Prostate gland (tissue), 2 donors: ENCODE data around the gene PFAS. TPM values are rescaled to one million over a fixed set of nuclear protein-coding genes. Genes with fewer than 3 reads are reported as not detected.

Experiments used
- DNase-seq: peaks from one replicate; pipeline ENCODE4 v3.0.0-alpha.2; 2019; ENCODE audit warnings: low spot score
- H3K27ac ChIP-seq, 2 donors: fragments of 200-600 bp; sonication (generic); 2 replicates each; pipeline ENCODE4 v1.5.1; 2017 to 2019
- H3K27me3 ChIP-seq: fragments of 200-600 bp; sonication (generic); replicated peaks from 2 replicates; pipeline ENCODE4 v1.5.1; 2019; ENCODE audit not compliant: insufficient read depth
- H3K36me3 ChIP-seq, 2 donors: fragments of 200-600 bp; sonication (generic); 1 replicate in 1 of 2; 2 replicates in 1 of 2; pipeline versions ENCODE4 v1.5.1 to v1.8.1; 2017 to 2019
- H3K4me1 ChIP-seq: fragments of 200-600 bp; sonication (generic); replicated peaks from 2 replicates; pipeline ENCODE4 v1.5.1; 2019
- H3K4me3 ChIP-seq, 2 donors: fragments of 200-600 bp; sonication (generic); 2 replicates each; pipeline ENCODE4 v1.5.1; 2017 to 2019
- H3K9me3 ChIP-seq: fragments of 200-600 bp; sonication (generic); 2 replicates; pipeline ENCODE4 v1.5.1; 2017
- POLR2A ChIP-seq: fragments of 450-650 bp; IDR thresholded peaks from one replicate; pipeline ENCODE4 v1.6.1; 2016; ENCODE audit warnings: antibody characterized with exemption, mild to moderate bottlenecking
- POLR2AphosphoS5 ChIP-seq: sonication (generic); formaldehyde crosslinking; IDR thresholded peaks from one replicate; pipeline ENCODE4 v1.6.1; 2017; ENCODE audit warnings: antibody characterized with exemption
- WGBS: methylation state at CpG from one replicate; pipeline ENCODE4 v1.1.5; 2018; 5-methylcytosine and 5-hydroxymethylcytosine counted together
- intact Hi-C: fragments of 100-400 bp; cut with DNase I; formaldehyde crosslinking; loops from one replicate; pipeline ENCODE4 v1.14.2; 2022
- total RNA-seq, 2 donors: library from RNA; depleted of rRNA; stranded (reverse); fragments of >200 nt; gene quantifications; one replicate each; pipeline ENCODE4 v1.1.0, GENCODE V29; 2016
- TF ChIP-seq, protein P1 (sequence below), 4 experiments: fragments of 200-600 bp in 2 of 4; fragments of 450-650 bp in 2 of 4; sonication (generic) in 2 of 4; IDR thresholded peaks; 1 replicate in 3 of 4; 2 replicates in 1 of 4; pipeline ENCODE4 v1.5.1; 2016 to 2019; ENCODE audit warnings: antibody characterized with exemption in 4 of 4, mild to moderate bottlenecking in 2 of 4, moderate library complexity in 2 of 4

Gene PFAS
- total RNA-seq, 2 donors from 2014 or later = 17.0 to 29.0 TPM

DNA sequence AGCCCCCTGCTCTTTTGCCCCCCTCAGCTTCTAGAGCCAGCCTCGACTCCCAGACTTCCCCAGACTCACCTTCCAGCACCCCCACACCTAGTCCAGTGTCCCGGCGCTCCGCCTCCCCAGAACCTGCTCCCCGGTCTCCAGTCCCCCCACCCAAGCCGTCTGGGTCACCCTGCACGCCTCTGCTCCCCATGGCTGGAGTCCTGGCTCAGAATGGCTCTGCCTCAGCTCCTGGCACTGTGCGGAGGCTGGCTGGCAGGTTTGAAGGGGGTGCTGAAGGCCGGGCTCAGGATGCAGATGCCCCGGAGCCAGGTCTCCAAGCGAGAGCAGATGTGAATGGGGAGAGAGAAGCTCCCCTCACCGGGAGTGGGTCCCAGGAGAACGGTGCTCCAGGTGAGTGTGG lies 63.2 kb downstream of the PFAS start:
- Histone ChIP-seq H3K9me3 (no peaks in the 10 kb centered on the region), H3K4me3 (no peak overlapping the region), H3K27me3 (peaks cover 2% of the 10 kb centered on the region), H3K4me1 (no peaks in the 10 kb centered on the region), H3K27ac (no peak overlapping the region), H3K36me3 (no peaks in the 10 kb centered on the region)
- intact Hi-C loops = no loop called here
- WGBS = 76% methylated on average over 13 of the region's 13 CpGs
- TF ChIP-seq POLR2A = no peak
- TF ChIP-seq POLR2AphosphoS5 = no peak
- TF ChIP-seq, protein P1, sequence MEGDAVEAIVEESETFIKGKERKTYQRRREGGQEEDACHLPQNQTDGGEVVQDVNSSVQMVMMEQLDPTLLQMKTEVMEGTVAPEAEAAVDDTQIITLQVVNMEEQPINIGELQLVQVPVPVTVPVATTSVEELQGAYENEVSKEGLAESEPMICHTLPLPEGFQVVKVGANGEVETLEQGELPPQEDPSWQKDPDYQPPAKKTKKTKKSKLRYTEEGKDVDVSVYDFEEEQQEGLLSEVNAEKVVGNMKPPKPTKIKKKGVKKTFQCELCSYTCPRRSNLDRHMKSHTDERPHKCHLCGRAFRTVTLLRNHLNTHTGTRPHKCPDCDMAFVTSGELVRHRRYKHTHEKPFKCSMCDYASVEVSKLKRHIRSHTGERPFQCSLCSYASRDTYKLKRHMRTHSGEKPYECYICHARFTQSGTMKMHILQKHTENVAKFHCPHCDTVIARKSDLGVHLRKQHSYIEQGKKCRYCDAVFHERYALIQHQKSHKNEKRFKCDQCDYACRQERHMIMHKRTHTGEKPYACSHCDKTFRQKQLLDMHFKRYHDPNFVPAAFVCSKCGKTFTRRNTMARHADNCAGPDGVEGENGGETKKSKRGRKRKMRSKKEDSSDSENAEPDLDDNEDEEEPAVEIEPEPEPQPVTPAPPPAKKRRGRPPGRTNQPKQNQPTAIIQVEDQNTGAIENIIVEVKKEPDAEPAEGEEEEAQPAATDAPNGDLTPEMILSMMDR (IDR thresholded peaks at IDR 0.05) = no peak
- no peak for DNase-seq

DNA sequence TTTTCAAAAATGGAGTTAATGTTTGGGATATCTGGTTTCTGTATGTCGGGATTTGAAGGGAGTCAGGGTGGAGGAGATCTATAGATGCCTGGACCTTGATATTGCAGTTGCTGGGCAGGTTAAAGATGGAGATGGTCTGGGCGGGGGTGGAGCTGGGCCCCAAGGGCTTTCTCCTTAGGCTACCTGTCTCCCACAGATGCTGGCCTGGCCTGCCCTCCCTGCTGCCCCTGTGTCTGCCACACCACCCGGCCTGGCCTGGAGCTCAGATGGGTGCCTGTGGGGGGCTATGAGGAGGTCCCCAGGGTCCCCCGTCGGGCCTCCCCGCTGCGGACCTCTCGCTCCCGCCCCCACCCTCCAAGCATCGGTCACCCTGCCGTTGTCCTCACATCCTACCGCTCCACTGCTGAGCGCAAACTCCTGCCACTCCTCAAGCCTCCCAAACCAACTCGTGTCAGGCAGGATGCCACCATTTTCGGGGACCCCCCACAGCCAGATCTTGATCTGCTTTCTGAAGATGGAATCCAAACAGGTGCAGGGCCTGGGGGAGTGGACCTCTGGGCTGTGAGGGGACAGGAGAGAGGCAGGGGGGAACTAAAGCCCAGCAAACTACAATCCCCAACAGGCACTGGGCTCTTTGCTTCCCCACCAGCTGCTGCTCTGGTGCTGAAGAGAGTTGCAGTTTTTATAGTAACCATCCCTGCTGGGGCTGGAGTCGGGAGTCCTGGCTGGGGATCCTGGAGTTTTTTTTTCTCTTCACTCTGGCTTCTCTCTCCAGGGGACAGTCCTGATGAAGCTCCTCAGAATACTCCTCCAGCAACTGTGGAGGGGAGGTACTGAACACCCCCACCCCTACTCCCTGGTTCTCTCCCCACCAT lies 63.9 kb downstream of the PFAS start:
- no peak for DNase-seq
- peaks cover 2% of the 10 kb centered on the region for H3K27me3 ChIP-seq
- no peaks in the 10 kb centered on the region for H3K4me1 ChIP-seq
- 72% methylated on average over 16 of the region's 16 CpGs for WGBS
- TF ChIP-seq POLR2A (no peak), POLR2AphosphoS5 (no peak)
- TF ChIP-seq, protein P1 (IDR thresholded peaks at IDR 0.05) = no peak
- no peaks in the 10 kb centered on the region for H3K36me3 ChIP-seq
- intact Hi-C loops = no loop called here
- no peaks in the 10 kb centered on the region for H3K9me3 ChIP-seq
- no peak overlapping the region for H3K27ac ChIP-seq
- H3K4me3 ChIP-seq = no peak overlapping the region

DNA sequence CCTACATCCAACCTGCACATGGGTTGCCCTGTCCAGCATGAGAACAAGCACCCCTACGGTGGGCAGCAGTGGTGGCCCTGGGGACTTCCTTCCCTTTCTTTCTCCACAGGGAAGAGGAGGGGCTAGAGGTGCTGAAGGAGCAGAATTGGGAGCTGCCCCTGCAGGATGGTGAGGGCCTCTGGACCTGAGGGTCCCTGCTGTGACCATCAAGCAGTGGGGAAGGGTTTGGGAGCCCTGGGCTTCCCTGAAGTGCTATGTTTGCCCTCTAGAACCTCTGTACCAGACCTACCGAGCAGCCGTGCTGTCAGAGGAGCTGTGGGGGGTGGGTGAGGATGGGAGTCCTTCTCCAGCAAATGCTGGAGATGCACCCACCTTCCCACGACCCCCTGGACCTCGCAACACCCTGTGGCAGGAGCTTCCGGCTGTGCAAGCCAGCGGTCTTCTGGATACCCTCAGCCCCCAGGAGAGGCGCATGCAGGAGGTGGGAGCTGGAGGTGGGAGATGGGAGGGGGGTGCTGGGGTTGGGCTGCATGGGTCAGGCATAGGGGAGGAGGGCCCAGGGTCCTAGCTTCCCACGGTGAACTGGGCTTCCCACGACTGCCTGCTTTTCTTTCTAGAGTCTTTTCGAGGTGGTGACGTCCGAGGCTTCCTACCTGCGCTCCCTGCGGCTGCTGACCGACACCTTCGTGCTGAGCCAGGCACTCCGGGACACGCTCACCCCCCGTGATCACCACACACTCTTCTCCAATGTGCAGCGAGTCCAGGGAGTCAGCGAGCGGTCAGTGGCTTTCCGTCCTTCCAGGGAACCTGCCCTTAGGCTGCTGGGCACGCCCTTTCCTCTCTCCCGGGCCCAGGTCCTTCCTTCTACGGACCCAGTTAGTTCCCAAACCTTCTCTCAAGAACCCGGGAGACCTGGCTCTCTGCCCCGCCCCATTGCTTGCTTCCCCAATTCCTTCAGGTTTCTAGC lies 66.0 kb downstream of the PFAS start:
- intact Hi-C loops = no loop called here
- H3K4me1 ChIP-seq = no peaks in the 10 kb centered on the region
- no peak overlapping the region for H3K4me3 ChIP-seq
- H3K36me3 ChIP-seq = no peaks in the 10 kb centered on the region
- TF ChIP-seq POLR2A (no peak), POLR2AphosphoS5 (no peak)
- TF ChIP-seq, protein P1 (IDR thresholded peaks at IDR 0.05) = no peak
- H3K27me3 ChIP-seq = peaks cover 2% of the 10 kb centered on the region
- 18% methylated on average over 29 of the region's 29 CpGs for WGBS
- no peaks in the 10 kb centered on the region for H3K9me3 ChIP-seq
- no peak for DNase-seq
- H3K27ac ChIP-seq = no peak overlapping the region

DNA sequence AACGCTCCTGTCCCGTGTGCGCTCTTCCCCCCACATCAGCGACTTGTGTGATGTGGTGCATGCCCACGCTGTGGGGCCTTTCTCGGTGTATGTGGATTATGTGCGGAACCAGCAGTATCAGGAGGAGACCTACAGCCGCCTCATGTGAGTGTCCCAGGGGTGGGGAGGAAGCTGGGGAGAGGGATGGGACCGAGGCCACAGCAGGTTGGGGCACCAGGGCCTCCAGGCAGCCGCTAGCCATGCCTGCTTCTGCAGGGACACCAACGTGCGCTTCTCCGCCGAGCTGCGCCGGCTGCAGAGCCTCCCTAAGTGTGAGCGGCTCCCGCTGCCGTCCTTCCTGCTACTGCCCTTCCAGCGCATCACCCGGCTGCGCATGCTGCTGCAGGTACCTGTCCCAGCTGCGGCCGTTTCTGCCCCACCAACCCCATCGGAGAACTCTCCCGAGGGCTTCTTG lies 66.7 kb downstream of the PFAS start:
- Histone ChIP-seq H3K9me3 (no peaks in the 10 kb centered on the region), H3K36me3 (no peaks in the 10 kb centered on the region), H3K27me3 (peaks cover 2% of the 10 kb centered on the region), H3K4me3 (no peak overlapping the region), H3K27ac (no peak overlapping the region), H3K4me1 (no peaks in the 10 kb centered on the region)
- no peak for TF ChIP-seq POLR2AphosphoS5
- no peak for TF ChIP-seq POLR2A
- TF ChIP-seq, protein P1 (IDR thresholded peaks at IDR 0.05) = no peak
- WGBS = 34% methylated on average over 26 of the region's 26 CpGs
- intact Hi-C loops = no loop called here
- DNase-seq = no peak
